Measurements from ENCODE around the gene CREBZF.

- no peak for TF ChIP-seq CTCF (optimal IDR thresholded peaks at IDR 0.05 in 1 of 3, IDR thresholded peaks at IDR 0.05 in 1 of 3, conservative IDR thresholded peaks at IDR 0.05 in 1 of 3; ENCODE audit: extremely low read depth in 1 of 3, insufficient read depth in 2 of 3, low read length in 3 of 3)
- TF ChIP-seq EZH2 (IDR thresholded peaks at IDR 0.05; ENCODE audit: low read length) = no peak
Measured at GRCh38 chr11:85634747-85635146, 30.2 kb downstream of the CREBZF start.
